ENCODE measurements around the gene ADAM12. TPM values are rescaled to one million over a fixed set of nuclear protein-coding genes. Genes with fewer than 3 reads are reported as not detected.

Gene ADAM12
- total RNA-seq, 3 donors from 2014 or later (not counting 1 experiment from before 2014, with no cell fraction given), result 1.6 to 1.9 (median 1.8) TPM

- peaks cover 8 to 15% of the 10 kb centered on the region in 2 donors for H3K27me3 Mint-ChIP-seq (ENCODE audit: low read depth in 2 of 2)
- H3K4me1 Mint-ChIP-seq, result no peaks in the 10 kb centered on the region
- no peak for TF ChIP-seq CTCF (IDR thresholded peaks at IDR 0.05)
Observed at GRCh38 chr10:126270111-126270510, 118.2 kb downstream of the ADAM12 start.

GRCh38 chr10:126268013-126268920 lies 120.0 kb downstream of the ADAM12 start:
- no peaks in the 10 kb centered on the region for H3K4me1 Mint-ChIP-seq
- H3K36me3 ChIP-seq (ENCODE audit: control insufficient read depth, insufficient read depth, low read length), result no peaks in the 10 kb centered on the region
- WGBS (ENCODE audit: insufficient coverage), result 79% methylated on average over 12 of the region's 12 CpGs

More at GRCh38 chr10:126270111-126270510, 118.2 kb downstream of the ADAM12 start:
- no peak overlapping the region for H3K27ac ChIP-seq (ENCODE audit: low read length)
- no peaks in the 10 kb centered on the region for H3K27me3 ChIP-seq (ENCODE audit: control insufficient read depth, insufficient read depth, low read length)
- 92% methylated on average over 4 of the region's 5 CpGs for WGBS (ENCODE audit: insufficient coverage)
- ATAC-seq (no peak), DNase-seq (no peak)
- Mint-ChIP-seq H3K9me3 (peaks cover 0 to 3% of the 10 kb centered on the region in 2 donors), H3K36me3 (no peaks in the 10 kb centered on the region), H3K4me3 (no peak overlapping the region), H3K27ac (no peak overlapping the region)
- intact Hi-C loops (cut with micrococcal nuclease), result no loop called here
- H3K4me1 ChIP-seq (ENCODE audit: control insufficient read depth, insufficient read depth, low read length), result no peaks in the 10 kb centered on the region
- H3K36me3 ChIP-seq (ENCODE audit: control insufficient read depth, insufficient read depth, low read length), result no peaks in the 10 kb centered on the region
- no peaks in the 10 kb centered on the region for H3K9me3 ChIP-seq (ENCODE audit: control insufficient read depth, insufficient read depth, low read length)
- no peak overlapping the region for H3K4me3 ChIP-seq (ENCODE audit: low read length)

GRCh38 chr10:126264102-126265018 lies 123.9 kb downstream of the ADAM12 start:
- Mint-ChIP-seq H3K27ac (no peak overlapping the region), H3K36me3 (no peaks in the 10 kb centered on the region), H3K9me3 (no peaks in the 10 kb centered on the region), H3K4me1 (no peaks in the 10 kb centered on the region), H3K4me3 (no peak overlapping the region), H3K27me3 (ENCODE audit: low read depth in 2 of 2) (peaks cover 12 to 34% of the 10 kb centered on the region in 2 donors)
- 79% methylated on average over 12 of the region's 14 CpGs for WGBS (ENCODE audit: insufficient coverage)
- intact Hi-C loops (cut with micrococcal nuclease), result no loop called here
- H3K4me1 ChIP-seq (ENCODE audit: control insufficient read depth, insufficient read depth, low read length), result no peaks in the 10 kb centered on the region
- no peak for DNase-seq
- no peaks in the 10 kb centered on the region for H3K36me3 ChIP-seq (ENCODE audit: control insufficient read depth, insufficient read depth, low read length)
- H3K27me3 ChIP-seq (ENCODE audit: control insufficient read depth, insufficient read depth, low read length), result no peaks in the 10 kb centered on the region
- H3K27ac ChIP-seq (ENCODE audit: low read length), result no peak overlapping the region
- no peaks in the 10 kb centered on the region for H3K9me3 ChIP-seq (ENCODE audit: control insufficient read depth, insufficient read depth, low read length)
- H3K4me3 ChIP-seq (ENCODE audit: low read length), result no peak overlapping the region
- TF ChIP-seq CTCF (IDR thresholded peaks at IDR 0.05), result no peak
- no peak for ATAC-seq

More at GRCh38 chr10:126268013-126268920, 120.0 kb downstream of the ADAM12 start:
- no peak for ATAC-seq
- H3K9me3 ChIP-seq (ENCODE audit: control insufficient read depth, insufficient read depth, low read length), result no peaks in the 10 kb centered on the region
- H3K4me3 ChIP-seq (ENCODE audit: low read length), result no peak overlapping the region
- H3K36me3 Mint-ChIP-seq, result no peaks in the 10 kb centered on the region
- DNase-seq, result no peak
- H3K27me3 Mint-ChIP-seq (ENCODE audit: low read depth in 2 of 2), result peaks cover 15 to 18% of the 10 kb centered on the region in 2 donors
- no peaks in the 10 kb centered on the region for H3K4me1 ChIP-seq (ENCODE audit: control insufficient read depth, insufficient read depth, low read length)
- H3K4me3 Mint-ChIP-seq, result no peak overlapping the region
- peaks cover 0 to 3% of the 10 kb centered on the region in 2 donors for H3K9me3 Mint-ChIP-seq
- intact Hi-C loops (cut with micrococcal nuclease), result no loop called here
- no peak overlapping the region for H3K27ac ChIP-seq (ENCODE audit: low read length)
- no peaks in the 10 kb centered on the region for H3K27me3 ChIP-seq (ENCODE audit: control insufficient read depth, insufficient read depth, low read length)
- TF ChIP-seq CTCF (IDR thresholded peaks at IDR 0.05), result no peak
- no peak overlapping the region for H3K27ac Mint-ChIP-seq
